Vagina (tissue), 2 donors: Measurements from ENCODE around the gene FAM3A. TPM values are rescaled to one million over a fixed set of nuclear protein-coding genes. Genes with fewer than 3 reads are reported as not detected.

Source experiments
- DNase-seq, 2 donors: peaks; one replicate each; pipeline ENCODE4 v3.0.0-alpha.2; 2017; ENCODE audit errors: extremely low spot score in 2 of 2
- H3K27ac ChIP-seq: fragments of 200-600 bp; sonication (generic); one replicate; pipeline ENCODE4 v1.5.1; 2019
- H3K27me3 ChIP-seq: fragments of 200-600 bp; sonication (generic); one replicate; pipeline ENCODE4 v1.5.1; 2019
- H3K36me3 ChIP-seq, 2 donors: fragments of 200-600 bp; sonication (generic); one replicate each; pipeline ENCODE4 v1.5.1; 2017 to 2019
- H3K4me1 ChIP-seq: fragments of 200-600 bp; sonication (generic); one replicate; pipeline ENCODE4 v1.5.1; 2019
- H3K4me3 ChIP-seq, 2 donors: fragments of 200-600 bp; sonication (generic); 1 replicate in 1 of 2; 2 replicates in 1 of 2; pipeline ENCODE4 v1.5.1; 2016 to 2019
- H3K9me3 ChIP-seq: fragments of 200-600 bp; sonication (generic); one replicate; pipeline ENCODE4 v1.5.1; 2019
- CTCF ChIP-seq, 3 experiments: fragments of 450-650 bp in 2 of 3; fragments of 200-600 bp in 1 of 3; sonication (generic) in 1 of 3; IDR thresholded peaks; one replicate each; pipeline ENCODE4 v1.5.1; 2017 to 2019; ENCODE audit warnings: antibody characterized with exemption in 3 of 3, mild to moderate bottlenecking in 2 of 3, moderate library complexity in 2 of 3
- POLR2A ChIP-seq, 2 donors: fragments of 450-650 bp; IDR thresholded peaks; one replicate each; pipeline ENCODE4 v1.6.1; 2017; ENCODE audit warnings: antibody characterized with exemption in 2 of 2, mild to moderate bottlenecking in 2 of 2, moderate library complexity in 2 of 2
- POLR2AphosphoS5 ChIP-seq, 2 donors: sonication (generic); formaldehyde crosslinking; IDR thresholded peaks; one replicate each; pipeline ENCODE4 v1.9.0; 2017; ENCODE audit warnings: antibody characterized with exemption in 2 of 2, mild to moderate bottlenecking in 2 of 2, low read depth in 1 of 2; ENCODE audit not compliant: insufficient read depth in 1 of 2
- intact Hi-C: fragments of 100-400 bp; cut with DNase I; formaldehyde crosslinking; loops from one replicate; pipeline ENCODE4 v1.15.1; 2023
- total RNA-seq: library from RNA; depleted of rRNA; stranded (reverse); fragments of >200 nt; gene quantifications from one replicate; pipeline ENCODE4 v1.2.3, GENCODE V29; 2016

FAM3A gene
- total RNA-seq, 1 donor from 2014 or later, result 59.9 TPM

GRCh38 chrX:154484255-154485149 is 31.5 kb downstream of the FAM3A start:
- DNase-seq, result no peak
- Histone ChIP-seq H3K4me3 (no peak overlapping the region), H3K4me1 (peaks cover 23% of the 10 kb centered on the region), H3K27me3 (no peaks in the 10 kb centered on the region), H3K36me3 (peaks cover 0 to 4% of the 10 kb centered on the region in 2 donors), H3K27ac (peak overlapping the region; percentile 21), H3K9me3 (no peaks in the 10 kb centered on the region)
- intact Hi-C loops, result no loop called here
- TF ChIP-seq POLR2AphosphoS5 (IDR thresholded peaks at IDR 0.05; ENCODE audit: insufficient read depth in 1 of 2, low read depth in 1 of 2), result no peak

GRCh38 chrX:154483325-154483724 is 32.7 kb downstream of the FAM3A start:
- no peak overlapping the region for H3K4me3 ChIP-seq
- H3K27me3 ChIP-seq, result no peaks in the 10 kb centered on the region
- peaks cover 0 to 4% of the 10 kb centered on the region in 2 donors for H3K36me3 ChIP-seq
- TF ChIP-seq CTCF (IDR thresholded peaks at IDR 0.05) (no peak), POLR2AphosphoS5 (IDR thresholded peaks at IDR 0.05; ENCODE audit: insufficient read depth in 1 of 2, low read depth in 1 of 2) (no peak), POLR2A (IDR thresholded peaks at IDR 0.05) (no peak)
- peaks cover 14% of the 10 kb centered on the region for H3K4me1 ChIP-seq
- H3K27ac ChIP-seq, result no peak overlapping the region
- no peak for DNase-seq
- no peaks in the 10 kb centered on the region for H3K9me3 ChIP-seq
- intact Hi-C loops, result no loop called here

DNA sequence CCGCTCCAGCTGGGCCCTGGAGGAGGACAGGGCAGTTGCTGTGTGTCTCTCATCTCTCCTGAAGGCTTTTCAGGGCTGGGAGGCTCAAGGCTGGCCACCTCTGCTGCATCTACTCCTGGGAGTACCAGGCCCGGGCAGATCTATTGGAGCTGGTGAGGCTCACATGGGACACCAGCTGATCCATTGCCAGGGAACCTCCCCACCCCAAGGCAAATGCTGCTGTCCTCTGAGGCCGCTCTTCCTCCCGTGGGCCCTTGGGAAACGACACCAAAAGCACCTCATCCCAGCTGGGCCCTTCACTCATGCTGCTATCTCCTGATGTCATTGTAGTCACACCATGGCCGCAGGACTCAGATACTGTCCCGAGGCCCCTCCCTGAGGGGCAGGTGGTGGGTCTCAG is 33.2 kb downstream of the FAM3A start:
- intact Hi-C loops, result no loop called here
- Histone ChIP-seq H3K9me3 (no peaks in the 10 kb centered on the region), H3K4me1 (peaks cover 18% of the 10 kb centered on the region), H3K36me3 (no peaks in the 10 kb centered on the region), H3K27ac (no peak overlapping the region), H3K4me3 (no peak overlapping the region), H3K27me3 (no peaks in the 10 kb centered on the region)
- TF ChIP-seq CTCF (IDR thresholded peaks at IDR 0.05) (no peak), POLR2AphosphoS5 (IDR thresholded peaks at IDR 0.05; ENCODE audit: insufficient read depth in 1 of 2, low read depth in 1 of 2) (no peak), POLR2A (IDR thresholded peaks at IDR 0.05) (no peak)
- no peak for DNase-seq

DNA sequence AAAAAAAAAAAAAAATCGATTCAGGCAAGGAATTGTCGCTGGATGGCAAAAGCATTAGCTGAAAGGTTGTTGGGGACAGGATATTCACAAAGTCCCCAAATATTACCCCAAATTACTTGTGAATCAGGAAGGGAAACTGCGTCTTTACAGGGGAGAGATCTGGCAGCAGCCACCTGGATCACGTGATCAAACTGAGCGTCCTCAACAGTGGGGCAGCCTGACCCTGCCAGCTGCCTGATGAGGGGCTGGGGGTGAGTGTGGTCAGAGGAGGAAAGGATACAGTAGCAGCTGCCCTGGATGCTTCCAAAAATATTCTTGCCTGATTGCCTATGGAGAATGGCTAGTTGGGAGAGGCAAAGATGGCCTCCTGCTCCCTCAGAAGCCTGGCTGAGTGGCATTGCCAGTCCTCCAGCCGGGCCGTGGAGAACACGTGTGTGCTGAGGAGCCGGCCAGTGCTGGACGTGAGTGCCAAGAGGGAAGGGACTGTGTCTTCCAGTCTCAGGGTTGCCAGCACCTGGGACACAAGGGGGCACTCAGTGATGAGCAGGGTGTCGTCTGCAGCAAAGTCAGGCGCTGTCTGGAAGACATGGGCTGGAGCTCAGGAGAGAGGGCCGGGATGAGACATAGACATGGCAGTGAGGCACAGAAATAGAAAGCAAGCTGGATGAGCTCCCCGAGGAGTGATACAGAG is 34.0 kb downstream of the FAM3A start:
- Histone ChIP-seq H3K36me3 (no peaks in the 10 kb centered on the region), H3K27me3 (no peaks in the 10 kb centered on the region), H3K9me3 (no peaks in the 10 kb centered on the region), H3K27ac (no peak overlapping the region), H3K4me1 (peaks cover 18% of the 10 kb centered on the region), H3K4me3 (no peak overlapping the region)
- intact Hi-C loops, result no loop called here
- DNase-seq, result no peak
- no peak for TF ChIP-seq CTCF (IDR thresholded peaks at IDR 0.05)
- no peak for TF ChIP-seq POLR2A (IDR thresholded peaks at IDR 0.05)
- TF ChIP-seq POLR2AphosphoS5 (IDR thresholded peaks at IDR 0.05; ENCODE audit: insufficient read depth in 1 of 2, low read depth in 1 of 2), result no peak

DNA sequence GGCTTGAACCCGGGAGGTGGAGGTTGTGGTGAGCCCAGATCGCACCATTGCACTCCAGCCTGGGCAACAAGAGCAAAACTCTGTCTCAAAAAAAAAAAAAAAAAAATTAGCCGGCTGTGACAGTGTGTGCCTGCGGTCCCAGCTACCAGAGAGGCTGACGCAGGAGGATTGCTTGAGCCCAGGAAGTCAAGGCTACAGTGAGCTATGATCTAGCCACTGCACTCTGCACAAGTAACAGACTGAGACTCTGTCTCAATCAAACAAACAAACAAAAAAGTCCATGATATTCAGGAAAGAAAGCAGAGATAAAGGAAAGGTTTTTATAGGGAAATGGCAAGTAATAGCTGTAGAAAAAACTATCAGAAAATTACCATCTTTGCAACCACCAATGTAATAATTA is 34.8 kb downstream of the FAM3A start:
- Histone ChIP-seq H3K4me1 (peaks cover 18% of the 10 kb centered on the region), H3K27ac (no peak overlapping the region), H3K9me3 (no peaks in the 10 kb centered on the region), H3K4me3 (no peak overlapping the region), H3K27me3 (no peaks in the 10 kb centered on the region), H3K36me3 (no peaks in the 10 kb centered on the region)
- intact Hi-C loops, result no loop called here
- no peak for DNase-seq
- TF ChIP-seq CTCF (IDR thresholded peaks at IDR 0.05) (no peak), POLR2AphosphoS5 (IDR thresholded peaks at IDR 0.05; ENCODE audit: insufficient read depth in 1 of 2, low read depth in 1 of 2) (no peak), POLR2A (IDR thresholded peaks at IDR 0.05) (no peak)
